Stimulated activated CD4-positive, alpha-beta T cell treated with anti-CD3 and anti-CD28 coated beads, Interleukin-4, amount 100 ng/mL, for 24 hours (primary cell): Measurements from ENCODE around the gene TFR2.
"Not testable (repeated sequence)": the region's sequence is repeated elsewhere in the genome, so short reads cannot be mapped to it uniquely, and the experiment has no call there.

Experiments
- DNase-seq: peaks from one replicate; pipeline ENCODE4 v3.0.0-alpha.2; 2020

TFR2 gene

DNA sequence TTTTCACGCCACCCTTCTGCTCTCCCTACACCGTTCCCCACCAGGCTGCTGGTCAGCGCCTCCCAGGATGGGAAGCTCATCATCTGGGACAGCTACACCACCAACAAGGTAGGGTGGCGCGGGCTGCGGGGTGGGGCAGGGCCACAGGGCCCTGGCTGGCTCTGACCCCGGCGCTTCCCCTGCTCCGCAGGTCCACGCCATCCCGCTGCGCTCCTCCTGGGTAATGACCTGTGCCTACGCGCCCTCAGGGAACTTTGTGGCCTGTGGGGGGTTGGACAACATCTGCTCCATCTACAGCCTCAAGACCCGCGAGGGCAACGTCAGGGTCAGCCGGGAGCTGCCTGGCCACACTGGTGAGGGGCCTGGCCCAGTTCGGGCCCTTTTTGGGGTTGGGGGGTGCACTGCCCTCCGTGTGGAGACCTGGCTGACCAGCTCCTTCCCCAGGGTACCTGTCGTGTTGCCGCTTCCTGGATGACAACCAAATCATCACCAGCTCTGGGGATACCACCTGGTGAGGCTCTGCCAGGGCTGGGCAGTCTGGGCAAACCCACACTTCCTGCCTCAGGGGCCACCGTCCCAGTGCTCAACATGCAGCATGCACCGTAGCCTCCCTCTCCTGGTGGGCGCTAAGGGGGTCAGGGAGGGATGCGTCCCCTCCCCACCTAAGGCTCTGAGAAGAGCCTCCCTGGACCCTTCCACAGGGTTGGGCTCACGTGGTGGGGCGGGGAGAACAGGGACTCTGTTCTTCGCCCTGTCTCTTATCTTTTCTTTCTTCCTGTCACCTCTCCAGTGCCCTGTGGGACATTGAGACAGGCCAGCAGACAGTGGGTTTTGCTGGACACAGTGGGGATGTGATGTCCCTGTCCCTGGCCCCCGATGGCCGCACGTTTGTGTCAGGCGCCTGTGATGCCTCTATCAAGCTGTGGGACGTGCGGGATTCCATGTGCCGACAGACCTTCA lies 36.2 kb upstream of the TFR2 start:
- no peak for DNase-seq

- no peak for DNase-seq
Measured at GRCh38 chr7:100676501-100677306, 35.4 kb upstream of the TFR2 start.

DNA sequence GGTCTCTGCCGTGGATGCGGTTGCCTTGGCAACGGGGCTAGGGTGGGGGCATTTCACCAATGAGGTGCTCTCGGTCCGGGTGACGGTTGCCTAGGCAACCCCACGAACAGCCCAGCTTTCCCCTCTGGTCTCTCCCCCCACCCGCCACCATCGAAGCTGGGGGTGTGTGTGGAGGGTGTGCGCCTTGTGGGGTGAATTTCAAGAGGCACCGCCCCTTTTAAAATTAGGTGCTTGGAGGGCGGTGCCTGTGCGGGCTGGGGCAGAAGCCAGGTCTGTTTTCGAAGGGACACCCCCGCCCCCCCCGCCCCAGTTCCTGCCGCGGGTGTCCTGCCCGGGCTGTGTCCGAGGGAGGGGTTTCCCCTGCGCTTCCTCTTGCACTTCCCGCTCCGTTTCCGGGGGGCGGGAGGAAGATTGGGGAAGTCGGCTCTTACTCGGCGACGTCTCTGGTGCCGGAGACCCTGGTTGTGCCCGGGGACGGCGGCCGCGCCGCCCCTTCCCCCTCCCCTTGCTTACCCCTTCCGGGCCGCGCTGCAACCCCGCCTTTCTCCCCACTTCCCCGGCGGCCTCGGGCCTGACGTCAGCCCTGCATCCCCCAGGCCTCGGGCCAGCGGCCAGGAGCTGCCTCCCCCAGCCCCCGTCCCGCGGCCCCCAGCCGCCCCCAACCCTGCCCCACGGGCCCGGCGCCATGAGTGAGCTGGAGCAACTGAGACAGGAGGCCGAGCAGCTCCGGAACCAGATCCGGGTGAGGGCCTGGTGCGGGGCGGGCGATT lies 34.4 kb upstream of the TFR2 start:
- DNase-seq = peak; percentile 77

- peak; percentile 32 for DNase-seq
Measured at GRCh38 chr7:100675105-100675451, 33.7 kb upstream of the TFR2 start.

DNA sequence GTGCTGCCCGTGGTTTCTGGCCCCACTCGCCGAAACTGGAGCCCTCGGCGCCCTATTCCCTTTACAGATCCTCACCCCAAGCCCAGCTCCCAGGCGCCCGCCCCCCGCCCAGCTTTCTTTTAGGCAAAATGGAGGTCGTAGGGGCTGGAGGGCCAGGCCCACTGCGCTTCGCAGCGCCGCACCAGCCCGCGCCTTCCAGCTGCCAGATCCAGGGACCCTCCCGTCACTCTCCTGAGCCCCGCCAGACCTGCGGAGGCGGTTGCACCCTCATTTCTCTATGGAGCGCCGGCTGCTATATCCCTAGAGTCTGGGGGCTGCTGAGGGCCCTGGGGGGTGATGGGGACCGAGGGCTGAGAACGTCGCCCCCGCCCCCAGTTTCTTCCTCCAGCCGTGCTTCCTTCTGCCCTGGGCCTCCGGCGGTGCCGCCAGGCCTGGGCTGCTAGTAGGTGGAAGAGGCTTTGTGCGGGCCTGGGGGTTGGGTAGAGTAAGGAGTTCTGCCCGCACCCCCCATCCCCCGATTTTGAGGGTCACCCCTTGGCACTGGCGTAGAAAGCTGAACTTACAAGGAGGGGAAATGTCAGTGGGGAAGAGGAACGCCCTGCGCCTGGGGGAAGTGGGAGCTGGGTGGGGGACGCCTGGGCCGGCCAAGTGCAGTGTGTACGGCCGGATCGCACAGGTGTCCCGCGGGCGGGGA lies 33.2 kb upstream of the TFR2 start:
- peak; percentile 29 for DNase-seq

DNA sequence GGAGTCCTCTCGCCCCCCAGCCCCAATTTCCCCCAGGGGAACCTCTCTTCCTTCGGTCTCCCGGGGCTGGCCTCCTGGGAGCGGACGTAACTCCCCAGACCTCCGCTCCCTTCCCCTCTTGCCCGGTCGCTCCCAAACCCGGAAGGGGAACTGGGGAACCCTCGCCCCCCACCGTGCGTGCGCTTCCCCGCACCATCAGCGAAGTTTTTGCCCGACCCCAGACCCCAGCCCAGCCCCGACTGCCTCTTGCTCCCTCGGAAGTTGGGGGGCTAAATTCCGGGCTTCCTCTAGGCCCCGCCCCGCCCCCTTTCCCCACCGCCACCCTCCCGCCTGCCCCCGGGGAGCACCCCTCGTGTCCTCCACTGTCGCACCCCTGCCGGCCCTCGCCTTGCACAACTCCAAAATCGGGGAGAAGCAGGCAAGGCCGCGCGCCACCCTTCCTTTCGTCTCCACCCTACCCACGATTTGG lies 32.6 kb upstream of the TFR2 start:
- DNase-seq = peak; percentile 47

DNA sequence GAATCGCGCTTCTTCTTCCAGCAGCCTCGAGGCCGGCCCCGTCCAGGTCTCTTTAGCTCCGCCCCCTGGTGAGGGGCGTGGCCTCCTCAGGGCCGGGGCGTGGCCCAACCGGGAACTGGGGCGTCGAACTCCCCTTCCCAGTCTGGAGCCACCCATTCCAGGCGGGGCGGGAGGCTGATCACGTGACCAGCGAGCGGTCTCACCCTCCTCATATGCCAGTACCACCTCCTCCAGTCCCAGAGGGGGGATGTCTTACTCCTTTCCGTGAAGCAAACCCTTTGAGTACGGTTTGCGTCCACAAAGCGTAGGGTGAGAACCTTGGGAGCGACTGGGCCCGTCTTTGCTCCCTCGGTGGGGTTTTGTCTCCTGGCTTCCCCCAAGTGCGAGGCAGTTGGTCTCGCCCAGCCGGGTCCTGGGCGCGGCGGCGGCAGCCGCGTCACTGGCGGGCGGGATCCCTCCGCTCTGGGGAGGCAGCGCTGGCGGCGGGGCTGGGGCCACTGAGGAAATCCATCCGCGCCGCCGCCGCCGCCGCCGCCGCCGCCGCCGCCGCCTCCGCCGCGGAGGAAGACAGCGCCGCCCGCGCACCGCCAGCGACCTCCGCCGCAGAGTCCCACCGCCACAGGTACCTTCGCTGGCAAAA lies 32.1 kb upstream of the TFR2 start, which contains the start of gene GNB2:
Gene GNB2 (plus strand): TSS at position 439 of the 640 bp plus-strand sequence. CDS start 2,526 bp downstream, outside the sequence.
- peak; percentile 99 for DNase-seq

GRCh38 chr7:100671353-100672327 lies 30.3 kb upstream of the TFR2 start:
- DNase-seq = no peak

- DNase-seq = no peak
Measured at GRCh38 chr7:100670074-100670473, 28.7 kb upstream of the TFR2 start.

DNA sequence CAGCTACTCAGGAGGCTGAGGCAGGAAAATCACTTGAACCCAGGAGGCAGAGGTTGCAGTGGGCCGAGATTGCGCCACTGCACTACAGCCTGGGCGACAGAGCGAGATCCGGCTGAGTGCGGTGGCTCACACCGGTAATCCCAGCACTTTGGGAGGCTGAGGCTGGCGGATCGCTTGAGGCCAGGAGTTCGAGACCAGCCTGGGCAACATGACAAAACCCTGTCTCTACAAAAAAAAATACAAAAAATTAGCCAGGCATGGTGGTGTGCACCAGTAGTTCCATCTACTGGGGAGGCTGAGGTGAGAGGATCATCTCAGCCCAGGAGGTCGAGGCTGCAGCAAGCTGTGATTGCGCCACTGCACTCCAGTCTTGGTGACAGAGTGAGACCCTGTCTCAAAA lies 27.8 kb upstream of the TFR2 start:
- DNase-seq = not testable (repeated sequence)

DNA sequence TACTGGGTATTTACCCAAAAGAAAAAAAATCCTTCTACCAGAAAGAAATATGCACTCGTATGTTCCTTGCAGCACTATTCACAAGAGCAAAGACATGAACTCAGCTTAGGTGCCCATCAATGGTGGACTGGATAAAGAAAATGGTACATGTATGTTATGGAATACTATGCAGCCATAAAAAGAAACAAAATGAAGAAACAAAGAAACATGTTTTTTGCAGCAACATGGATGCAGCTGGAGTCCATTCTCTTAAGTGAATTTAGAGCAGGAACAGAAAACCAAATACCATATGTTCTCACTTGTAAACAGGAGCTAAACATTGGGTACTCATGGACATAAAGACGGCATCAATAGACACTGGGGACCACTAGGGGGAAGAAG lies 26.7 kb upstream of the TFR2 start:
- DNase-seq = no peak

- DNase-seq = no peak
Measured at GRCh38 chr7:100667331-100668068, 26.1 kb upstream of the TFR2 start.

- no peak for DNase-seq
Measured at GRCh38 chr7:100665168-100665726, 23.9 kb upstream of the TFR2 start.

GRCh38 chr7:100662194-100662776 lies 20.9 kb upstream of the TFR2 start:
- DNase-seq = not testable (repeated sequence)

DNA sequence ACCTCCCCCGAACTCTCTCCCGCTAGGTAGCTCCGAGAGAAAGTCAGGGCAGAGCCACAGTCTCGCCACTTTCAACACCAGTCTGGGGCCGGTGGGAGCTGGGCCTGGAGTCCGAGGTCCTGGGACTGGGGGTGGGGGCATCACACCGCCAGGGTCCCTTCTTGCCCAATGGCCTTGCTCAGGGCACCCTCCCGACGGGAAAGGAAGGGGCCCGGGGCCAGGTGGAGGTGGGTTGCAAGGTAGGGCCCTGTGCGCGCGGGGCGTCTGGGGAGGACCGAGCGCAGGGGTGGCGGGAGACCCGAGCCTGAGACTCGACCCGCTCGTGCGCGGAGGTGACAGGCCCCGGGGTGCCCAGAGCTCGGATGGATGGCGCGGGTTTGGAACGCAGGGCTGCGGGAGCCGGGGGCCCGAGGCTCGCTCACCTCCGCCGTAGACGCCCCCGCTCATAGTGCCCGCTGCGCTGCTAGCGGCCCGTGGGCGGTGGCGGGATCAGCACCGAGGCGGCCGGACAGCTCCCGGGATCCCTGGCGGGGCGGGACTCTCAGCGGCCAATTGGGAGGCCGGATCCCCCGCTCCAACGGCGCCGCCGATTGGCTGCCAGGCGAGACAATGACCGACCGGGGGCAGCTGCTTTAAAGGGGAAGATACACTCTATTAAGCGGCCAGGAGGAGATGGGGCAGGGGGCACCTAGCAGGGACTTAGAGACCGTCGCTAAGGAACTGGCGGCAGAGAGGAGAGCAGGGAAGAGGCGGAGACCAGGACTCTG lies 14.7 kb upstream of the TFR2 start, which contains the start of gene ACTL6B:
Gene ACTL6B (minus strand): TSS at position 541 of the 767 bp plus-strand sequence. CDS start 94 bp downstream, at position 447.
- peak; percentile 54 for DNase-seq

DNA sequence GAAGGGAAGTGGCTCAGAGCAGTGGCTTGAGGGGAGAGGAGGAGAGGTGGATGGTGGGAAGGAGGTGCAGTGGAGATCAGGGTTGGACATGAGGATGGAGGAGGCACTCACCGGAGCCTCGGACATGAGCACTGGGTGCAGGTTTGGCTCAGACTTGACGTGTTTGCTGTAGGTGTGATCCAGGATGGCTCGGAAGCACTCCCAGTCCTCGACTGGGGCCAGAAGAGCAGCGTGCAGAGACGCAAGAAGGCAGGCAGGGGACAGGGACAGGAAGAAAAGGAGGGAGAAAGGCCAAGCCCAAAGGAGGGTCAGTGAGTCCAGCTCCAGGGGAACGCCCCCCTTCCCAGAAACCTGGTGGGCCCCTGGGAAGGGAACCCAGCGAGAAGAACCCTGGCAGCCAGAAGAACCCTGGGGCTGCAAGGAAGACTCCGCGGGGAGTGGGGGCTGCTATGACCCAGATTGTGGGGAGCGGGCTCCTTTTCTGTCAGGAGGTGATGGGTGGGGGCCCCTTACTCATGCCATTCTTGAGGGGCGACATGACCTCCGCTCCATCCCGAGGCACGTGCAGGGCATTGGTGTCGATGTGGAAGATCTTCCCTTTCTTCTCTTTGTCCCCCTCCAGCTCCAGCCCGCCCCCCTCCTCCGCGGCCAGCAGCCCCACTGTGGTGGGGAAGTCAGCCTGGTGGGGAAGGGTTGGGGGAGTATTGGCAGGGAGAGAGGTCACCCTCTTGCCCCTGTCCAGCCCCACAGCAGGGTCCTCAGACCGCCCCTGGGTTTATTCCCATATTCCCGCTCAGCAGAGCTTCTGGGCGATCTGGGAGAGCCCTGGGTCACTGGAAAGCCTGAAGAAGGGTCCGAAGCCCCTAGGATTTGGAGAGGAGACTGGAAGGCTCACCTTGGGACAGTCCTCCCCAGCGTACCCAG lies 13.8 kb upstream of the TFR2 start:
- no peak for DNase-seq
